NB4 (cell line): ENCODE results near the gene LRRTM4.
"Not testable (repeated sequence)": the region's sequence is repeated elsewhere in the genome, so short reads cannot be mapped to it uniquely, and the experiment has no call there.

Experiments
- DNase-seq: peaks from one replicate; pipeline ENCODE4 v3.0.0; 2010; ENCODE audit warnings: low read depth
- H3K4me3 ChIP-seq: one replicate; pipeline ENCODE4 v1.5.1; 2011; ENCODE audit warnings: mild to moderate bottlenecking, low read depth, low read length, moderate library complexity
- MYC ChIP-seq: IDR thresholded peaks from 2 replicates; pipeline ENCODE4 v1.6.1; 2011; ENCODE audit warnings: low read depth, low read length
- POLR2A ChIP-seq: IDR thresholded peaks from 2 replicates; pipeline ENCODE4 v1.6.1; 2011; ENCODE audit warnings: mild to moderate bottlenecking; ENCODE audit not compliant: insufficient read length; ENCODE audit errors: extremely low read depth
- TF ChIP-seq, protein P1 (sequence below): IDR thresholded peaks from one replicate; pipeline ENCODE4 v1.5.1; 2012; ENCODE audit warnings: low read depth, low read length
- TF ChIP-seq, protein P2 (sequence below): IDR thresholded peaks from 2 replicates; pipeline ENCODE4 v1.6.1; 2011; ENCODE audit warnings: low read depth, low read length

The LRRTM4 gene

DNA sequence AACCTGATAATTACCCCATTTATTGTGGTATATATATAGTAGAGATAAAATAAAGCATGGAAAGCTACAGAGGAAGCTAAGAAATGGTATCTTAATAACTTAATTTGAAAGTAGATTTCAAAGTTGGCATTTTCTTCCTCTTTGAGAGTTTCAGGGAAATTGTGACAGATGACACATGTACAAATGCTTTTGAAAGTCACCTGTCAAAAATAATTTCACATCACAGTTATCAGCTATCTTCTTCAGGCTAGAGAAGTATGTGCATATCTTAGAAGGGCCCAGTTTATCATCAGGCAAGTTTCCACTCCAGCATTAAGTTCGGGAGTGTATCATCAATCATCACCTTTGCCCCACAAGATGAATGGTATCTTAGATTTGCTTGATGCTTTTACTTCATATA is 457.9 kb downstream of the LRRTM4 start:
- TF ChIP-seq MYC (no peak), POLR2A (no peak)
- TF ChIP-seq, protein P1, sequence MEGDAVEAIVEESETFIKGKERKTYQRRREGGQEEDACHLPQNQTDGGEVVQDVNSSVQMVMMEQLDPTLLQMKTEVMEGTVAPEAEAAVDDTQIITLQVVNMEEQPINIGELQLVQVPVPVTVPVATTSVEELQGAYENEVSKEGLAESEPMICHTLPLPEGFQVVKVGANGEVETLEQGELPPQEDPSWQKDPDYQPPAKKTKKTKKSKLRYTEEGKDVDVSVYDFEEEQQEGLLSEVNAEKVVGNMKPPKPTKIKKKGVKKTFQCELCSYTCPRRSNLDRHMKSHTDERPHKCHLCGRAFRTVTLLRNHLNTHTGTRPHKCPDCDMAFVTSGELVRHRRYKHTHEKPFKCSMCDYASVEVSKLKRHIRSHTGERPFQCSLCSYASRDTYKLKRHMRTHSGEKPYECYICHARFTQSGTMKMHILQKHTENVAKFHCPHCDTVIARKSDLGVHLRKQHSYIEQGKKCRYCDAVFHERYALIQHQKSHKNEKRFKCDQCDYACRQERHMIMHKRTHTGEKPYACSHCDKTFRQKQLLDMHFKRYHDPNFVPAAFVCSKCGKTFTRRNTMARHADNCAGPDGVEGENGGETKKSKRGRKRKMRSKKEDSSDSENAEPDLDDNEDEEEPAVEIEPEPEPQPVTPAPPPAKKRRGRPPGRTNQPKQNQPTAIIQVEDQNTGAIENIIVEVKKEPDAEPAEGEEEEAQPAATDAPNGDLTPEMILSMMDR, result no peak
- TF ChIP-seq, protein P2, sequence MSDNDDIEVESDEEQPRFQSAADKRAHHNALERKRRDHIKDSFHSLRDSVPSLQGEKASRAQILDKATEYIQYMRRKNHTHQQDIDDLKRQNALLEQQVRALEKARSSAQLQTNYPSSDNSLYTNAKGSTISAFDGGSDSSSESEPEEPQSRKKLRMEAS, result no peak
- H3K4me3 ChIP-seq, result no peak overlapping the region
- DNase-seq, result no peak

DNA sequence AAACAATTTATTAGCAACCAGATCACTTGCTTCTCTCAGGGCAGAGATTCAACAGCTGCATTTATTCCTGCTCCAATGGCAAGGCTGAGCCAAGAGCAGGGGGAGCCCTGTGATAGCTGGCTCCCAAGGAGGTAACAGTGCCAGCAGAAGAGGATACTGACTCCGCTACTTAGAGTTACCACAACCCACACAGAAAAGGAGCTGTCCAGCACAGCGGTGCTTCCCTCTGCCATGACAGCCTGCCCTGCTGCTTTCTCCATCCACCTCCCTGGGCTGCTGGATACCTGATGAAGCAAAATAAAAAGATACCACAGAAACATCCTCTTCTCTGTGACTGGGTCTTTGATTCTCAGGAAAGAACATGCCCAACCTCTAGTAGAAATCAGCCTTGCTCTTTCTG is 467.2 kb downstream of the LRRTM4 start:
- TF ChIP-seq POLR2A (no peak), MYC (no peak)
- TF ChIP-seq, protein P2, result no peak
- TF ChIP-seq, protein P1, result no peak
- DNase-seq, result peak; percentile 10
- no peak overlapping the region for H3K4me3 ChIP-seq

DNA sequence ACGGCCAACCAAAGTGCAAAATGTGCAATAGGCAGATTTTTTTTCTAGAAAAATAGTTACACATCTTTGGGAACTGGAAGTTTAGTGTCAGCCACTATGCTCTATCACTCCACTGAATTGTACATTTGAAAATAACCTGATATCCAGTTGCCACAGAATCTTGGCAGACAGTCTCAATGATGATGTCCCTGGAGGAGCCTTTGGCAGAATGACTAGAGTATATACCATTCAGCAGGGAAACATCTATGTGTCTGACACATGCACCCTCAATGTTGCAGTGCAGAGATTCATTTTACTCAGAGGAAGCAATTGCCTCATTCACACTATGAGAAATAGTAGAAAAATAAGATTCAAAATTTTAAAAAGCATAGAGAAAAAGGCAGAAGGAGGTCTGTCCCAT is 475.8 kb downstream of the LRRTM4 start:
- no peak overlapping the region for H3K4me3 ChIP-seq
- no peak for DNase-seq
- TF ChIP-seq MYC (no peak), POLR2A (no peak)
- TF ChIP-seq, protein P1, result no peak
- TF ChIP-seq, protein P2, result no peak

DNA sequence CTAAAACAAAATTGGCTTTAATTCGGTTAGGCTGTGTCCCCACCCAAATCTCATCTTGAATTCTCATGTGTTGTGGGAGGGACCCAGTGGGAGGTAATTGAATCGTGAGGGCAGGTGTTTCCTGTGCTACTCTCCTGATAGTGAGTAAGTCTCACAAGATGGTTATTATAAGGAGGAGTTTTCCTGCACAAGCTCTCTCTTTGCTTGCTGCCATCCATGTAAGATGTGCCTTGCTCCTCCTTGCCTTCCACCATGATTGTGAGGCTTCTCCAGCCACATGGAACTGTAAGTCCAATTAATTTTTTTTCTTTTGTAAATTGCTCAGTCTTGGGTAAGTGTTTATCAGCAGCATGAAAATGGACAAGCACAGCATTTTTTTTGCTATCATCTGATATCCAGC is 476.7 kb downstream of the LRRTM4 start:
- not testable (repeated sequence) for DNase-seq

DNA sequence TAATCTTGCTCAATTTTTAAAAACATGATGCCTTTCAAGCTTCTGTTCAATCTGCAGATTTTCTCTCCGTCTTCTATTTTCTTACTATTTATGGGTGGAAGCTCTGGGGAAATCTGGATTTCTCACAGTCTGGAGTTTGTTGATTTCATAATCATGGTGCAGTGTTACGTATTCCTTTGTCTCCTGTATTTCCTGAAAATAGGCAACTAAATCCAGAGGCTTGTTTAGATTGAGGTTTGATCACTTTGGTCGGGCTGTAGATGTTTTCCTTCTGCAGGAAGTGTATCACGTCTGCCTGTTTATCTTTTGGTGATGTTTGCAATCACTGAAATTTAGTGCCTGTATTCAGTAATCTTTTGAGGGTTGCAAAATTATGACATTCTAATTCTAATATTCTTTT is 487.7 kb downstream of the LRRTM4 start:
- no peak for DNase-seq
- no peak overlapping the region for H3K4me3 ChIP-seq
- TF ChIP-seq MYC (no peak), POLR2A (no peak)
- TF ChIP-seq, protein P1, result no peak
- TF ChIP-seq, protein P2, result no peak

More for the DNA sequence above, 476.7 kb downstream of the LRRTM4 start:
- H3K4me3 ChIP-seq, result not testable (repeated sequence)

DNA sequence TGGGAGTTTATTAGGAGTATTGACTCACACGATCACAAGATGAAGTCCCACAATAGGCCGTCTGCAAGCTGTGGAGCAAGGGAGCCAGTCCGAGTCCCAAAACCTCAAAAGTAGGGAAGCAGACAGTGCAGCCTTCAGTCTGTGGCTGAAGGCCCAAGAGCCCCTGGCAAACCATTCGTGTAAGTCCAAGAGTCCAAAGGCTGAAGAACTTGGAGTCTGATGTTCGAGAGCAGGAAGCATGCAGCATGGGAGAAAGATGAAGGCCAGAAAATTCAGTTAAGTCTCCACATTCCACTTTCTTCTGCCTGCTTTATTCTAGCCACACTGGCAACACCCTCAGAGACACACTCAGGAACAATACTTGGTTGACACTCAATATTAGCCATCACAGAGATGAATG is 492.9 kb downstream of the LRRTM4 start:
- not testable (repeated sequence) for DNase-seq

DNA sequence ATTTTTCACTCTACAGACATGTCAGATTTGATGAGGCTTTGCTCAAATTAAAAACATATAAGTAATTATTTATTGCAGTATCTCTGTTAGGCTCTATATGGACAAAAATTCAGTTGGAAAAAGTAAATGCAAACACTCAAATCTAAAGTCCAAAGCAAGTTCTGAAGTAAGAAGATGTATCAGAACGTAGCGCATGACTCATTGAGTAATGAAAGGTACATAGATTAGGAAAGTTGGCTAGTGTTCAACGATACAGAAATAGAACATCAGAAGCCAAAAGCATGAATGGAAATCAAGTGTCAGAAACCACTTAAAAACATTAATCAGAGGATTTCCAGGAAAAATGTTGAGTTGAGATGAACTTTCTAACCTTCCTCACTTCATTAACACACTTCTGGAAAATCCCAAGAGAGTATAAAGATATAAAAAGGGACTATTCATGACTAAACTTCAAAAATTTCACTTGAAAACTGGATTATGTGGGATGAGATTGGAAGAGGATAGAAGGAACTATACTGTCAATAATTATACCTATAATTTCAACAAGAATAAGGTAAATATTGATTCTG is 494.1 kb downstream of the LRRTM4 start:
- TF ChIP-seq, protein P2, result no peak
- no peak for DNase-seq
- no peak overlapping the region for H3K4me3 ChIP-seq

More for the DNA sequence above, 492.9 kb downstream of the LRRTM4 start:
- H3K4me3 ChIP-seq, result not testable (repeated sequence)
